HG03060 (cell line): Measurements from ENCODE around the gene LRRC4C.

Experiments
- ATAC-seq: cut with Tn5 transposase; IDR thresholded peaks from one replicate; pipeline ENCODE4 v1.9.1; 2021; ENCODE audit warnings: low read depth, moderate number of reproducible peaks; ENCODE audit not compliant: unreplicated experiment

Gene LRRC4C

GRCh38 chr11:41146326-41146725 lies 313.1 kb downstream of the LRRC4C start:
- ATAC-seq = no peak

GRCh38 chr11:41145420-41145819 lies 314.0 kb downstream of the LRRC4C start:
- ATAC-seq = no peak

GRCh38 chr11:41134971-41135370 lies 324.5 kb downstream of the LRRC4C start:
- no peak for ATAC-seq

GRCh38 chr11:41133023-41133422 lies 326.4 kb downstream of the LRRC4C start:
- ATAC-seq = no peak

- no peak for ATAC-seq
These were observed 337.9 kb downstream of the LRRC4C start for GRCh38 chr11:41121600-41121999.

- ATAC-seq = no peak
These were observed 340.0 kb downstream of the LRRC4C start for GRCh38 chr11:41119484-41119883.

- ATAC-seq = no peak
These were observed 340.9 kb downstream of the LRRC4C start for GRCh38 chr11:41118521-41118920.

- no peak for ATAC-seq
These were observed 342.5 kb downstream of the LRRC4C start for GRCh38 chr11:41116970-41117369.

GRCh38 chr11:41115066-41115465 lies 344.4 kb downstream of the LRRC4C start:
- no peak for ATAC-seq

GRCh38 chr11:41113160-41113559 lies 346.3 kb downstream of the LRRC4C start:
- no peak for ATAC-seq

- ATAC-seq = no peak
These were observed 348.9 kb downstream of the LRRC4C start for GRCh38 chr11:41110527-41110926.

GRCh38 chr11:41102471-41102870 lies 357.0 kb downstream of the LRRC4C start:
- ATAC-seq = no peak

GRCh38 chr11:41099654-41100053 lies 359.8 kb downstream of the LRRC4C start:
- no peak for ATAC-seq

GRCh38 chr11:41085123-41085522 lies 374.3 kb downstream of the LRRC4C start:
- no peak for ATAC-seq

- no peak for ATAC-seq
These were observed 377.6 kb downstream of the LRRC4C start for GRCh38 chr11:41081756-41082285.

- ATAC-seq = no peak
These were observed 385.1 kb downstream of the LRRC4C start for GRCh38 chr11:41074318-41074717.

- no peak for ATAC-seq
These were observed 394.0 kb downstream of the LRRC4C start for GRCh38 chr11:41065432-41065831.

- no peak for ATAC-seq
These were observed 401.3 kb downstream of the LRRC4C start for GRCh38 chr11:41058138-41058537.

GRCh38 chr11:41056892-41057569 lies 402.4 kb downstream of the LRRC4C start:
- no peak for ATAC-seq

GRCh38 chr11:41053894-41054293 lies 405.6 kb downstream of the LRRC4C start:
- ATAC-seq = no peak

GRCh38 chr11:41051919-41052635 lies 407.4 kb downstream of the LRRC4C start:
- ATAC-seq = no peak

- no peak for ATAC-seq
These were observed 408.7 kb downstream of the LRRC4C start for GRCh38 chr11:41050791-41051190.
